HG03159 (cell line): ENCODE measurements around the gene TEDC1.

Source experiments
- ATAC-seq: cut with Tn5 transposase; IDR thresholded peaks from one replicate; pipeline ENCODE4 v1.9.1; 2021; ENCODE audit warnings: mild to moderate bottlenecking, moderate library complexity; ENCODE audit not compliant: unreplicated experiment

Gene TEDC1, protein sequence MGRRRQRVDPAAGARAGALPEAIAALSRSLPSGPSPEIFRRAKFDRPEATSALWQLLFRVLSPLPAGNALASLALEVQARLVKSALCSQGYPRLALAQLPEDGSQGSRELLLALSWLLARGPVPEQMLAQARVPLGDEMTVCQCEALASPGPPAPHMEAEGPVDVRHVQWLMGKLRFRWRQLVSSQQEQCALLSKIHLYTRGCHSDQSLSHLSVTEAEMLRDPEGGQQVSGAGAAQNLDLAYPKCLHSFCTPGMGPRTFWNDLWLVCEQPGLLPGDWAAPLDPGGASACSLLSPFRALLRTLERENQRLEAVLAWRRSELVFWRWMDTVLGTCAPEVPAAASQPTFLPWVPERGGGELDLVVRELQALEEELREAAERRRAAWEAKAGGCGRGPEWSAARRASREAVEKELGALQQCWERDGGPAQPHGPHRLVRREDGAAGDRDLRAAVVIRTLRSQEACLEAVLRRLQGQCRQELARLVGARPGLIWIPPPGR

DNA sequence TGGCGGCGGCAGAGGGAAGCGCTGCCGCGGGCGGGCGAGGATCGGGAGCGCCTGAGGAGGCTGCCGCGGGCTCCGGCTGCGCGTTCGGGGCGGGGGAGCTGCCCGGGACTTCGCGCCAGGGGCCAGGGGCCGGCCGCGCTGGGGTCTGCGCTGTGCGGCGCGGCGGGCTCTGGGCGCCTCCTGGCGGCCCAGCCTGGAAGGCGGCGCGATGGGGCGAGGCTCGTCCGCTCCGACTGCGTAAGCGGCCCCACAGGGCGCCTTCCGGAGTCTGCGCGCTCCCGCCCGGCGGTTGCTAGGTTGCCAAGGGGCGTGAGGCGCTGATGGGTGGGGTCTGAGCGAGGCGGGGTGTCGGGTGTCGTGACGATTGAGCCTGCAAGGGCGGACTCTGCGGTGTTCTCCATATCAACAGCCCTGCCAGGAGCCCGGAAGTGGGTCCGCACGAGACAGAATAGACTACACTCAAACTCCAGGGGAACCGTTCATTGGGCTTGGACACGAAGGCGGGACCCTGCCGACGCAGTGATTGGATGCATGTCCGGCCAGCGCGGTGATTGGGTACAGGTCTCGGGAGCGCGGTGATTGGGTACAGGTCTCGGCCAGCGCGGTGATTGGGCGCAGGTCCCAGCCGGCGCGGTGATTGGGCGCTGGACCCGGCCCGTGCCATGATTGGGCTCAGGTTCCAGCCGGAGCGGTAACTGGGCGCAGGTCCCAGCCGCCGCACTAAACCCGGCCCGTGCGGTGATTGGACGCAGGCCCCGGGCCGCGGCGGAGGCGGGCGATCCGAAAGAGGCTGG is at the start of gene TEDC1:
TEDC1 (plus strand) TSS at position 675 of the 794 bp plus-strand sequence. CDS start 130 bp downstream, outside the sequence.
- ATAC-seq, result peak; percentile 65

DNA sequence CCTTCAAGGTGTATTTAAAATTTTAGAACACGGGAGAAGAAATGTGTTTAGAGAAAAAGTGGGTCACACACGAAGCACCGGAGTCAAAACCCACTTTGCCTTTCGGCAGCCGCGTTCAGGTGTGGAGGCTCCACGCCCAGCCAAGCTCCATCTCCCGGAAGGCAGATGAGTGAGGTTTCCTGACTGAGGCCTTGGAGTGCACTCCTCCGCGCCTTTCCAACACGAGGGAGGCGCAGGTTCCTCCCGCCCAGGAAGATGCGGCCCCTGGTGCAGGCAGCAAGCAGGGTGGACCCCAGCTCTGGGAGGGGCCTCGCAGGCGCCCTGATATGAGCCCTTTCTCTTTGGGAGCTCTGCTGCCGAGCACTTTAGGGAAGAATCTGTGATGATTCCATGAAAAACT is 48.9 kb upstream of the TEDC1 start:
- ATAC-seq, result no peak

DNA sequence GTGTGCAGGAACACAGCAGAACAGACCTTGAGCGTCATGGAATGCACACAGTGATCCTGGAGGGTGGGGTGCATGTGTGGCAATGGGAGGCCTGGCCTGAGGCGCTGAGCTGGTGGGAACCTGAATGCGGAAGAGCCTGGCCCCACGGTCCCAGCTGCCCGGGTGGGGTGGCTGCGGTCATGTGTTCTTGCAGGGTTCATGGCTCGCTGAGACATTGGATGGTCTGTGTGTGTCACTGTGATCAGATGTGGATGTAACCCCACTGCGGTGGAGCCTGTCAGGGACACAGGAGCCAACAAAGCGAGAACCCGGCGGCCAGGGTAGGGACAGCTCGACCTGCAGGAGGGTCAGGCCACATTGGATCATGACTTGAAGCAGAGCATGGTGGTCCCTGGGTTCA is 48.2 kb upstream of the TEDC1 start:
- no peak for ATAC-seq

DNA sequence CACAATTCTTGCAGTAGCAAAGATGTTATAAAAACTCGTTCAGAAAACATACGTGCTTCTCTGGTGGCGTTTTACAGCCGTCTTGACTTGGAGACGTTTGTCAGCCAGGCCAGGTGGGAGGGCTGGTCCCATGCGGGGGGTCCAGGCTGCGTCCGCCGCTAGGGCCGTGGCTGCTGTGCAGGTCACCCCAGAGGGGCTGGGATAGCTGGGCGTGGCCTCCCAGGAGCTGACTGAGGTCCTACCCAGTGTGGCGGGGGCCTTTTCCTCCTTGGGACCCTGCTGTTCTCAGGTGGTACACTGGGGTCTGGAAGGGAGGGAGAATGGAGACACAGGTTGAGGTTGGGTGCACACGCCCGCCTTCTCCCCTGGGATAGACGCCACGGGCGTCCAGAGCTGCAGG is 46.2 kb upstream of the TEDC1 start:
- ATAC-seq, result no peak

DNA sequence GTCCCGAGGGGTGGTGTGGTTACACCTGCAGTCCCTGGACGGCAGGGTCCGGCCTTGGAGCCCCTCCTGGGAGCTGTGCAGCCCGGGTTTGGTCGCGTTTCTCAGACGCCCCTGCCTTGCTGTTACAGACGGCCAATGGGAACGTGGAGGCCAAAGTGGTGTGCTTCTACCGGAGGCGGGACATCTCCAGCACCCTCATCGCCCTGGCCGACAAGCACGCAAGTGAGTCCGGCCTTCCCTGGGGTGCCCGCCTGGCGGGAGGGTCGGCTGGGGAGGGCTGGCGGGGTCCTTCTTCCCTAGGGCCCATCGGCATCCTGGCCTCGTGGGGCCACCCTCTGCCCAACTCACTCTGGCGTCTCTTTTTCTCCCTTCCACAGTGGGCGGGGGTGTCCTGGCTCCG is 45.8 kb upstream of the TEDC1 start:
- ATAC-seq, result no peak

DNA sequence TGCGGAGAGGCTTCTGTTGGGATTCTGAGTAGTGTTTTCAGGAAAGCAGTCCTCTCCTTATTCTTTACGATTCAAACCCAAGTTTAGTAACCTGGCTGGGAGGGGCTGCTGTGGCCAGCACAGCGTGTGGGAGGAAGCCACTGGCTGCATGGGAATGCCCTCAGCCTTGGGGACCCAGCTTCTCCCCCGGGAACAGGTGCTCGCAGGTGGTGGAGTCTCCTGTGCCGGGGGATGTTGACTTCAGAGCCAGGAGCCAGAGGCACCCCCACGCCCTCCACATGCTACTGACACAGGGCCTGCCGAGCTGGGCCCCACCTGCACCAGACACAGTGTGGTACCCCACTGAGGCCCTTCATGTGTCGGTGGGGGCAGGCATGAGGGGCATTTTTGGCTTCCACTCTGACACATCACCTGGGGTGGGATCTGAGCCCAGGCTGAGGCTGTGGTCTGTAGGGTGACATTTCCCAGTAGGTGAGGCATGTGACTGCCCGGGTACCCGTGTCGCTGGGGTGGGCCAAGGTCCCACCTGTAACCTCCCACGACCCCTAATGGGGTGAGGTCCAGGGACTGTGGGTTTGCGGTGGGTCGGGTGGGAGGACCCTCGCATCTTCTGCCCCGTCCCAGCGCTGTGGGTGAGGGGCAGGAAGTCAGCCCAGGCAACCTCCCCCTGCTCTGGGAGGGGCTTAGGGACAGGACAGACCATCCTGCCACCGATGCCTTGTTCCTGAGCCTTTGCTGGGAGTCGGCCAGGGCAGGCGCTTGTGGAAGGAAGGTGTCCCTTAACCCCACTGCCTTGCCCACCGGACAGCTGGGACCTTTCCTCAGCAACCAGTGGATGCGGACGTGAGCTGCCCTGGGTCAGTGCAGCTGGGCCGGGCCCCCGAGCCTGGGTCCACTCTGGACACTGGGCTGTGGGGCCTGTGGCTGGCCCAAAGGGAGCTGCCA is 44.9 kb upstream of the TEDC1 start:
- no peak for ATAC-seq

DNA sequence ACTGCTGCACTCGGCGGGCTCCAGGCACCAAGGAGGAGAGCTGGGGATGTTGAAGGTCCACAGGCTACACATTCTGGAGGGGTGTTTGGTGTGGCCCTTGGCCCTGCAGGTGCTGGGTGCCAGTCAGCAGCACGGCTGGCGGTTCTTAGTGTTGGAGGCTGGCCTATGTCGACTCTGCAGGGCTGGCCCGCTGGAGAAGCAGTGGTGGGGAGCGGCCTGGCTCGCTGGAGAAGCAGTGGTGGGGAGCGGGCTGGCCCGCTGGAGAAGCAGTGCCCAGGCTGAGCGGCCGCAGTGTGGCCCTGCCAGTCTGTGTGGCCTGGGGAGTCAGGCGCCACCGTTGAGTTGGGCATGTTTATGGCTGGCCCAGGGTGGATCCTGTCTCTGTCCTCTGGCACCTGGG is 44.1 kb upstream of the TEDC1 start:
- no peak for ATAC-seq

DNA sequence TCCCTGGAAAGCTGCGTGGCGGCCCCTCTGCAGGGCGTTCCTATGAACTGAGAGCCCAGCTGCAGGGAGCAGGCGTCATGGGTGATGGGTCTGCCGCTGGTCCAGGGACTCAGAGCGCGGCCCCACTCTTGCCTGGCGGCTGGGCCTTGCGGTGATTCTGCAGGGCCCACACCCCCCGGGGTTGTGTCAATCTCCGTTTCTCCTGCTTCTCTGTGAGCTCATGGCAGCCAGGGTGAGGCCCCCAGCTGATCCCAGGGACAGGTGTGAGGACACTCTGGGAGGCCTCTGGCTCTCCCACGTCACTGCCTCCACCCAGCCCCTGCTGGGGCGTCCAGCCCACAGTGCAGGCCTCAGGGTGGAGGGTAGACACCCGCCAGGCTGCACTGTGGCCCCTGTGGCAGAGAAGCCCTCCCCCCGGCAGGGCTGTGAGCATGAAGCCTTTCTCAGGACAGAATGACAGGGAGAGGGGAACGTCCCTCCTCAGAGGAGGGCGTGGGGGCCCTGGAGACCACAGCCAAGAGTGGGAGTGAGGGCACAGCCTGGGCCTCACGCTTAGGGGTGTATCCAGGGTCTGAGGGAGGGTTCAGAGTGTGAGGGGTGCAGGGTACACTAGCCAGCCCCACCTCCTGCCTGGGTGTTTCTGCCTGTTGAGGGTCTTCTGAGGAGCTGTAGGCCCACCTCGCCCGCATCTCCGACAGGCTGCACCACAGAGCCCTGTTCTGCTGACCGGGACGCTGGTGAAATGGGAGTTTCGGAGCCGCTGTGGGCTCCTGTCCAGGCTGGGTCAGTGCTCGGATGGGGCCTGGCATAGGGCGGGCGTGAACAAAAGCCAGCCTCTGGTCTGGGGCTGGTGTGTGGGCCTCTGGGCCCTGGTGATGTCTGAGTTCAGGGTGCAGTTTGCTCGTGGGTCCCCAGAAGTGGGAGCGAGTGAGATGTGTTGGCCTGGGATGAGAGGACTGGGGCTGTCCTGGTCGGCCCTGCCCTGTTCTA is 43.1 kb upstream of the TEDC1 start:
- no peak for ATAC-seq

DNA sequence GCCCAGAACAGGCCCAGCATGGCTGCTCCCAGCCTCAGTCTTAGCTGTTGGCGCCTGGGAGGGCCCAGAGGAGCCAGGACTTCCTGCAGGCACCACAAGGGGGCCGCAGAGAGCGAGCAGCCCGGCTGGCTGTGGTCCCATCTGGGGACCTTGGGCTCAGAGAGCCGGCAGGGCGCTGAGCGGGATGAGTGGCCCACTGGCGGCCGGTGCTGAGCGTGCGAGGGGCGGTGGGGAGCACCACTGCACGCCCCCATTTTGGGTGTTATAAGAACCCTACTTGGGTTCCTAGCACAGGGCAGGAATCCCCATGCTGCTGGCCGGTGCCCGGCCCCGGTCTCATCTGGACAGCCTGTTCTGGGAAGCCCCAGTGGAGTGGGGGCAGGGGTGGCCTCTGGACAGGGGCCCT is 42.3 kb upstream of the TEDC1 start:
- no peak for ATAC-seq

DNA sequence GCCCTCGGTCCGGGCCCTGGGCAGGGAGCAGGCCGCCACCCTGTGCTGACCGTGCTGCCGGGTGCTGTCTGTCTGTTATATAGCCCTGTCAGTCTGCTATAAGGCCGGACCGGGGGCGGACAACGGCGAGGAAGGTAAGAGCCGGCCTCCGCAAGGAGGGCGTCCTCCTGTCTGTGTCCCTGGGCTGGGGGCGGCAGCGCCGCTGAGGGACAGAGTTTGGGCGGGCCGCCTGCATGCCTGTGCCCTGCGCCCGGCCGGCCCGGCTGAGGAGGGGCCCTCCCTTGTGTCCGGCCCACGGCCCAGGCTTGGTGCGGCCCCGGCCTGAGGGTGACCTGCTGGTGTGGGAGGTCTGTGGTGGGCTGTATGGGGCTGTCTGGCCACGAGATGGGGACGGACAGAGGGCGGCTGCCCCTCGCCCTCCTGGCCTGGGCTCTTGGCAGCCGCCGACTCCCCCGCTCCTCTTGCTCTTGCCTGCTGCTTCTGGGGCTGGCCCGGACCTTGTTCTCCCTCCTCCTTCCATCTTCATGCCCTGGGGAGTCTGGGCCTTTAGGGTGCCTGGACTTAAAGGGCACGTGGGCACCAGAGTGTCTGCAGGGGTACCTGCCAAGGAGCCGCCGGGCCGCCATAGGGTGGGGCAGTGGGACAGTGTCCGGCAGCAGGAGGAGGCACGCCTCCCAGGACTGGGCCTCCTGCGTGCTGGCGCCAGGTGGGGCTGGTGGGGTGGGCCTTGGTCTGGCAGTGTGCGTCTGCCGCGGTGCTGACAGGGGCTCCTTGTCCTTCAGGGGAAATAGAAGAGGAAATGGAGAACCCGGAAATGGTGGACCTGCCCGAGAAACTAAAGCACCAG is 41.5 kb upstream of the TEDC1 start:
- no peak for ATAC-seq

DNA sequence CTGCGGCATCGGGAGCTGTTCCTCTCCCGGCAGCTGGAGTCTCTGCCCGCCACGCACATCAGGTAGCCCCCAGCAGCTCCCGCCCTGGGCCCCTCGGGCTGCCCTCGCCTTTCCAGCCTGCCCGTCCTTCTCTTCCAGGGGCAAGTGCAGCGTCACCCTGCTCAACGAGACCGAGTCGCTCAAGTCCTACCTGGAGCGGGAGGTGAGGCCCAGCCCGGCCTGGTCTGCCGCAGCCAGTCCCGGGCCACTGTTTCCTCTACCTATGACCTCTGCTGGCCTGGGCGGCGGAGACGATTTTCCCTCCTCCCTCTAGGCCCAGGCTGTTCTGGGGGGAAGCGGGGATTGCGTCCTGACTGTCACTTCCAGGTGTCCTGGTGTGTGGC is 40.9 kb upstream of the TEDC1 start:
- ATAC-seq, result no peak

DNA sequence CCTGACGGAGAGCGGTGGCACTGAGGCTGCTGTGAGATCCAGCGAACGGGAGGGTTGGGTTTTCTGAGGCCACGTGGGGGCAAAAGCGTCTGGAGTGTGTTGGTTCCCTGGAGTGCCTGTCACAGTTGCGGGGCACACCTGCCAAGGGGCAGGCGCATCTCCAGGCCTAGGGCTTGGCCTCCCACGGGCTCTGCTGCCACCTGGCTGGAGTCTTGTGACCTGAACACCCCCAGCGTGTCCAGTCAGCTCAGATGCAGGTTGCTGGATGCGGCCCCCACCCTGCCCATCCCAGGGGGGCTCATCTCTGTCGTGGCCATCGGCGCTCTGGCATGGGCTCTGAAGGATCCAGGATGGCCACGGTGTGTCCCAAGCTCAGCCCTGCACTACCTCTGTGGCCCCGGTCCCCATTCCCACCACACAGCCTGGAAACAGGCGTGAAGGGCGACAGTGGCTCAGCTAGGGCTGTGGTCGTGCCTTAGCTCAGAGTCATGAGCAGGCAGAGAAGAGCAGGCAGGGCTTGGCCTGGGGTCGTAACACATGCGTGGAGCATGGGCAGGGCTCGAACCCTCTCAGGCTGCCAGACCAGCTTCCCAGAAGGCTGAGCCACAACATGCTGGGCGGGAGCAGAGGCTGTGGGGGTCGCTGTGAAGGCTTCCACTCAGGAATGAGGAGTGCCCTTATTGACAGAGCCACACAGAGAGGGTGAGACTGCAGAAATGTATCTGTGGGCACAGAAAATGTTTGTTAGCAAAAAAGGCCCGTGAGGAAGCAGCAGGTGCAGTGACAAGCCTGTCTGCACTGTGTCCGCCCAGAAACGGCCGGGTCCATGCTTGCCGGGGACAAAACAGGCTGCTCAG is 40.0 kb upstream of the TEDC1 start:
- no peak for ATAC-seq

DNA sequence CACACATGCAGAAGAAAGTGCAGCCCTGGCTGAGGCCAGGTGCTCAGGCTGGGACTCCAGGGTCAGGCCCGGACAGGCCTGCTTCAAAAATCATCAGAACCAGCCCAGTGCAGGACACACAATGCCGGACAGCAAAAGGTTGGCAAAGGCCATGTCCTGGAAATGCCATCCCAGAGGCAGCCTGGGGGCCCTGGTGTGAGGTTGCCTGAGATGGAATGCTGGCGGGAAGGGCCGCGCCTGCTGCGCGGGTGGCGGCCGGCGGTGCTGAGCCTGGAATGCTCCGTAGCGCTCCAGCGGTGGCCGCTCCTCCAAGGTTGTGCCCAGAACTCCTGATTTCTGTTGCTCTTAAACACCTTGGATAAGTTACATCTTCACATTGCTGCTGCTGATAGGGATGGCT is 38.1 kb upstream of the TEDC1 start:
- ATAC-seq, result no peak

DNA sequence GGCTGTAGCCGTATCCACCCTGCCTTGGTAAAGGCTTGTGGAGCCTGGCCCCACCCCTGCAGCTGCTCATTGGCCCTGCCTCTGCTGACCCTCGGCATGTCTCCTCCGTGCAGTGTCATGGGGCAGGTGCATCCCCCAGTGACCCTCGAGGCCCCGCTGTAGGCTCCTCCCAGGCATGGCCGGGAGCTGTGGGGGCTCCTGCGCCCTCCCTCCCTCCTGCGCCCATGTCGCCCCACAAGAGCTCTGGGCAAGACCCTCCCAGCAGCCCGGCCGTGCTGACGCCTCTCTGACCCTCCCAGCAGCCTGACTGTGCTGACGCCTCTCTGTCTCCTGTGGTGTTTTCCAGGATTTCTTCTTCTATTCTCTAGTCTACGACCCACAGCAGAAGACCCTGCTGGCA is 37.2 kb upstream of the TEDC1 start:
- ATAC-seq, result no peak

DNA sequence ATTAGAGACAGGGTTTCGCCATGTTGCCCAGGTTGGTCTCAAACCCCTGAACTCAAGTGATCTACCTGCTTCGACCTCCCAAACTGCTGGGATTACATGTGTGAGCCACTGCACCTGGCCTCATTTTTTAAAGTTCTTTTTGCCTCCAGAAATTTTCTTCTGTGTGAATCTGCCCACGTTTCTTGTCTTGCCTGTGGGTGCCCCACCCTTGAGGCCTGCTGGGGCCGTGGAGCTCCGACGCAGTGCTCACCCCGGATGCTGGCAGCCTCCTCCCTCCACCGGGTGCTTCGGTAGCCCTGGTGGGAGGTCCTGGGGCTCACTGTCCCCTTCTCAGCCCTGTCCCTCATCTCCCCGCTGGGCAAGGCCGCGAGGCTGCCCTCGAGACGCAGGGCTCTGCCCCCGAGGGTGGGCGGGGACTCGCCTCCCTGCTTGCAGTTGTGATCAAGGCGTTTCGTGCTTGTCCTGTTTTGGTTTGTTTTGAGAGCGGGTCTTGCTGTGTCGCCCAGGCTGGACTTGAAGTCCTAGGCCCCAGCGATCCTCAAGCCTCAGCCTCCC is 35.9 kb upstream of the TEDC1 start:
- ATAC-seq, result no peak

DNA sequence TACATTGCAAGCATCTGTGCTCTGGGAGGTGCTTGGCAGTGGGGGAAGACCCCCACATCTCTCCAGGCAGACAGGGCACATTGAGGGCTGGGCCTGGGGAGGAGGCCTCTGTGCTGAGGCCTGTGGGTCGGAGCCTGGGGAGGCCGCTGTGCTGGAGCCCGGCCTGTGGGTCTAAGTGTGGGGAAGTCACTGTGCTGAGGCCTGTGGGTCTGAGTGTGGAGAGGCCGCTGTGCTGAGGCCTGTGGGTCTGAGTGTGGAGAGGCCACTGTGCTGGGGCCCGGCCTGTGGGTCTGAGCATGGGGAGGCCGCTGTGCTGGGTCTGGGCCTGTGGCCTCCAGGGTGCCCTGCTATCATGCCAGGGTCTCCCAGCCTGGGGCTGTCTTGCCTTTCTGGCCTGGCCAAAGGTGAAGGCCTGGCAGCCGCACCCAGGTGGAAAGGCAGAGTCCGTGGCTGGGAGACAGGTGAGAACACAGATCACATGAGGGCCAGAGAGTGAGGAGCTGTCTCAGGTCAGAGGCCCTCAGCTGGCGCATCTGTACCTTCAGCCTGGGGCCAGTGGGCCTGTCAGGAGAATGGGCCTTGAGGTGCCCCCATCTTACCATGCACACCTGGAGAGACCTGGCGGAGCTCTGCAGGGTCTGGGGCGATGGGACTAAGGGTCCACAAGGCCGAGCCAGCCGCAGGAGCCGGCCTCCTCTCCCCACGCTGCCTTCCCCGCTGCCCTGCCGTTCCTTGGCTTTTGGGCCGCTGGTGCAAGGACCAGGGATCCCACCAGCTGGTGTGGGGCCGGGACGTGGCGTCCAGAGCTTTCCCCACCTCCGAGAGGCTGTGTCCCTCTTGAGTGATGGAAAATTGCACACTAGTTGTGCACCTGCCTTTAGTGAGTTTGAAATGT is 35.0 kb upstream of the TEDC1 start:
- no peak for ATAC-seq
